GM21390 (cell line): Measurements from ENCODE around the gene FOXD4L4.
"Not testable (repeated sequence)": the region's sequence is repeated elsewhere in the genome, so short reads cannot be mapped to it uniquely, and the experiment has no call there.

Experiments
- ATAC-seq: cut with Tn5 transposase; IDR thresholded peaks from one replicate; pipeline ENCODE4 v1.9.1; 2021; ENCODE audit not compliant: unreplicated experiment

Gene FOXD4L4

DNA sequence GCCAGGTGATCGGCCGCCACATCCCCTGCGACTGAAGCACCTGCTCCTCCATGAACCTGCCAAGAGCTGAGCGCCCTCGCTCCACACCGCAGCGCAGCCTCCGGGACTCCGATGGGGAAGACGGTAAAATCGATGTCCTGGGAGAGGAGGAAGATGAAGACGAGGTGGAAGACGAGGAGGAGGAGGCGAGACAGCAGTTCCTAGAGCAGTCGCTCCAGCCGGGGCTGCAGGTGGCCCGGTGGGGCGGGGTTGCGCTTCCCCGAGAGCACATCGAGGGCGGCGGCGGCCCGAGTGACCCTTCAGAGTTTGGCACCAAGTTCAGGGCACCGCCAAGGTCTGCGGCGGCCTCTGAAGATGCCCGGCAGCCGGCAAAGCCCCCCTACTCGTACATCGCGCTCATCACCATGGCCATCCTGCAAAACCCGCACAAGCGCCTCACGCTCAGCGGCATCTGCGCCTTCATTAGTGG is at the start of gene FOXD4L4:
FOXD4L4 (plus strand) TSS at position 51 of the 469 bp plus-strand sequence; CDS start at position 51, 0 bp downstream.
- not testable (repeated sequence) for ATAC-seq

DNA sequence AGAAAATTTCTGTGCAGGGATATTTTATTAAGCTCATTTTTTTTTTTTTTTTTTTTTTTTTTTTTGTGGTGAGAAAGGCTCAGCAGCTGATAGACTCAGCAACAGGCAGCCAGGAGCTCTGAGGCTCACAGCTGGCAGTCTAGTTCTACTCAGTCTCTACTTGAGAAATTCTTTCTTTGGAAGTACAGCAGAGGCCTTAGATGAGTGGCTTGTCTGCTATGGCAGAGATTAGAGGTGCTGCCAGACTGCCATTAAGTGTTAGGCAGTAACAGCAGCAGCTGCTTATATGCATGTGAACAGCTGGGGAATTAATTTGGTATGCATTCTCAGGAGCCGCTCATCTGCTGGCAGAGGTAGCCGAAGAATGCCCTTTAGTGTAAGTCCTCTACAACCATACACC is 33.4 kb upstream of the FOXD4L4 start:
- ATAC-seq = not testable (repeated sequence)

DNA sequence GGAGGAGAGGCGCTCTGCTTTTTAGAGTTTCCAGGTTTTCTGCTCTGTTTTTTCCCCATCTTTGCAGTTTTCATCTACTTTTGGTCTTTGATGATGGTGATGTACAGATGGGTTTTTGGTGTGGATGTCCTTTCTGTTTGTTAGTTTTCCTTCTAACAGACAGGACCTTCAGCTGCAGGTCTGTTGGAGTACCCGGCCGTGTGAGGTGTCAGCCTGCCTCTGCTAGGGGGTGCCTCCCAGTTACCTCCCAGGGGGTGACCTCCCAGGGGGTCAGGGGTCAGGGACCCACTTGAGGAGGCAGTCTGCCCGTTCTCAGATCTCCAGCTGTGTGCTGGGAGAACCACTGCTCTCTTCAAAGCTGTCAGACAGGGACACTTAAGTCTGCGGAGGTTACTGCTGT is 22.5 kb upstream of the FOXD4L4 start:
- ATAC-seq = not testable (repeated sequence)

DNA sequence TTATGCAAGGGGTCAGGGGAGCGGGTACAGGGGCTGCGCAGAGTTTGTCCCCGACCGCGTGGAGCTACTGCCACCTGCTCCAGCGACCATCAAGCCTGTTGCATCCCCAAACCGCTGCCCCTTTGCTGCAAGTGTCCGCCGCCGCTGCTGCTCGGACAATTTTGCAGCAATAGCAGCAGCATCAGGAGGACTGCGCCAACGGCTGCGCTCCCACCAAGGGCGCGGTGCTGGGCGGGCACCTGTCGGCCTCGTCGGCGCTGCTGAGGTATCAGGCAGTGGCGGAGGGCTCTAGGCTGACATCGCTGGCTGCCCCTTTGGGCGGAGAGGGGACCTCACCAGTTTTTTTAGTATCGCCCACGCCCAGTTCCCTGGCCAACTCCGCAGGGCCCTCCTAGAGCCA is 1.2 kb downstream of the FOXD4L4 start:
- ATAC-seq = not testable (repeated sequence)
